Peyer's patch (tissue), 4 donors: ENCODE data around the gene FBXW2.

ENCODE experiments used
- POLR2A ChIP-seq, 2 donors: fragments of 450-650 bp; IDR thresholded peaks; one replicate each; pipeline ENCODE4 v1.5.1; 2017; ENCODE audit warnings: antibody characterized with exemption in 2 of 2, mild to moderate bottlenecking in 2 of 2, moderate library complexity in 2 of 2
- TF ChIP-seq, protein P1 (sequence below), 6 experiments: fragments of 450-650 bp in 4 of 6; fragments of 200-600 bp in 2 of 6; sonication (generic) in 1 of 6; IDR thresholded peaks; one replicate each; pipeline ENCODE4 v1.5.1; 2017 to 2019; ENCODE audit warnings: antibody characterized with exemption in 6 of 6, mild to moderate bottlenecking in 3 of 6, moderate library complexity in 1 of 6

- TF ChIP-seq, protein P1, sequence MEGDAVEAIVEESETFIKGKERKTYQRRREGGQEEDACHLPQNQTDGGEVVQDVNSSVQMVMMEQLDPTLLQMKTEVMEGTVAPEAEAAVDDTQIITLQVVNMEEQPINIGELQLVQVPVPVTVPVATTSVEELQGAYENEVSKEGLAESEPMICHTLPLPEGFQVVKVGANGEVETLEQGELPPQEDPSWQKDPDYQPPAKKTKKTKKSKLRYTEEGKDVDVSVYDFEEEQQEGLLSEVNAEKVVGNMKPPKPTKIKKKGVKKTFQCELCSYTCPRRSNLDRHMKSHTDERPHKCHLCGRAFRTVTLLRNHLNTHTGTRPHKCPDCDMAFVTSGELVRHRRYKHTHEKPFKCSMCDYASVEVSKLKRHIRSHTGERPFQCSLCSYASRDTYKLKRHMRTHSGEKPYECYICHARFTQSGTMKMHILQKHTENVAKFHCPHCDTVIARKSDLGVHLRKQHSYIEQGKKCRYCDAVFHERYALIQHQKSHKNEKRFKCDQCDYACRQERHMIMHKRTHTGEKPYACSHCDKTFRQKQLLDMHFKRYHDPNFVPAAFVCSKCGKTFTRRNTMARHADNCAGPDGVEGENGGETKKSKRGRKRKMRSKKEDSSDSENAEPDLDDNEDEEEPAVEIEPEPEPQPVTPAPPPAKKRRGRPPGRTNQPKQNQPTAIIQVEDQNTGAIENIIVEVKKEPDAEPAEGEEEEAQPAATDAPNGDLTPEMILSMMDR (IDR thresholded peaks at IDR 0.05) = no peak
- TF ChIP-seq POLR2A (IDR thresholded peaks at IDR 0.05) = no peak
Measured at GRCh38 chr9:120756531-120756930, 36.7 kb downstream of the FBXW2 start.
